Loucy (cell line): ENCODE results near the gene PIP4K2C.
"Not testable (repeated sequence)": the region's sequence is repeated elsewhere in the genome, so short reads cannot be mapped to it uniquely, and the experiment has no call there.

Experiments
- H2AFZ ChIP-seq: fragments of 200-600 bp; sonication (generic); 2 replicates; pipeline ENCODE4 v1.6.0; 2016; ENCODE audit warnings: antibody characterized with exemption, mild to moderate bottlenecking, low read length, moderate library complexity
- H3F3A ChIP-seq: fragments of 200-600 bp; 2 replicates; pipeline ENCODE4 v1.6.0; 2016; ENCODE audit warnings: antibody characterized with exemption, low read depth, mild to moderate bottlenecking
- H3K27me3 ChIP-seq: fragments of 200-600 bp; sonication (generic); 2 replicates; pipeline ENCODE4 v1.6.1; 2014; ENCODE audit warnings: low read length, mild to moderate bottlenecking; ENCODE audit not compliant: insufficient read depth, poor library complexity, severe bottlenecking
- H3K36me3 ChIP-seq: fragments of 200-600 bp; sonication (generic); 2 replicates; pipeline ENCODE4 v1.6.1; 2016; ENCODE audit warnings: low read length; ENCODE audit not compliant: insufficient read depth
- H3K4me1 ChIP-seq: fragments of 200-600 bp; sonication (generic); 2 replicates; pipeline ENCODE4 v1.5.1; 2014; ENCODE audit warnings: low read length, mild to moderate bottlenecking; ENCODE audit not compliant: insufficient read depth, poor library complexity, severe bottlenecking
- H3K4me2 ChIP-seq: fragments of 200-600 bp; sonication (generic); 2 replicates; pipeline ENCODE4 v1.6.0; 2014; ENCODE audit warnings: antibody characterized with exemption, low read length, low read depth, mild to moderate bottlenecking; ENCODE audit not compliant: poor library complexity, severe bottlenecking
- H3K4me3 ChIP-seq: fragments of 200-600 bp; sonication (generic); 2 replicates; pipeline ENCODE4 v1.5.1; 2014; ENCODE audit warnings: low read length, mild to moderate bottlenecking, mixed read lengths; ENCODE audit not compliant: poor library complexity, severe bottlenecking
- H3K79me2 ChIP-seq: fragments of 200-600 bp; sonication (generic); 2 replicates; pipeline ENCODE4 v1.6.1; 2014; ENCODE audit warnings: low read length; ENCODE audit not compliant: insufficient read depth
- H3K9ac ChIP-seq: fragments of 200-600 bp; sonication (generic); 2 replicates; pipeline ENCODE4 v1.6.0; 2014; ENCODE audit warnings: mild to moderate bottlenecking, low read depth, low read length, moderate library complexity; ENCODE audit not compliant: poor library complexity, severe bottlenecking
- H3K9me2 ChIP-seq: fragments of 200-600 bp; sonication (generic); replicated peaks from 2 replicates; pipeline ENCODE4 v1.6.1; 2016; ENCODE audit warnings: low read depth, low read length, mixed read lengths
- H3K9me3 ChIP-seq: fragments of 200-600 bp; sonication (generic); 2 replicates; pipeline ENCODE4 v1.6.1; 2014; ENCODE audit warnings: mild to moderate bottlenecking, antibody characterized with exemption, low read length, low read depth; ENCODE audit not compliant: insufficient read depth
- H4K20me1 ChIP-seq: fragments of 200-600 bp; sonication (generic); 2 replicates; pipeline ENCODE4 v1.6.0; 2014; ENCODE audit warnings: antibody characterized with exemption, low read length, mild to moderate bottlenecking; ENCODE audit not compliant: insufficient read depth, poor library complexity, severe bottlenecking
- CTCF ChIP-seq: fragments of 200-600 bp; sonication (generic); conservative IDR thresholded peaks from 2 replicates; pipeline ENCODE4 v1.5.1; 2014; ENCODE audit warnings: mild to moderate bottlenecking, antibody characterized with exemption, low read length
- EZH2phosphoT487 ChIP-seq: fragments of 200-600 bp; IDR thresholded peaks from 2 replicates; pipeline ENCODE4 v1.6.1; 2018; ENCODE audit warnings: antibody characterized with exemption, mild to moderate bottlenecking, moderate library complexity, borderline replicate concordance

The PIP4K2C gene

GRCh38 chr12:57568838-57569237, 22.2 kb upstream of the PIP4K2C start:
- no peaks in the 10 kb centered on the region for H3K9me3 ChIP-seq
- no peaks in the 10 kb centered on the region for H4K20me1 ChIP-seq
- H3K9me2 ChIP-seq, result no peaks in the 10 kb centered on the region
- no peak overlapping the region for H2AFZ ChIP-seq
- H3F3A ChIP-seq, result no peaks in the 10 kb centered on the region
- H3K4me2 ChIP-seq, result no peak overlapping the region
- TF ChIP-seq EZH2phosphoT487 (no peak), CTCF (no peak)
- H3K27me3 ChIP-seq, result no peaks in the 10 kb centered on the region
- no peaks in the 10 kb centered on the region for H3K4me1 ChIP-seq
- H3K4me3 ChIP-seq, result no peak overlapping the region
- H3K79me2 ChIP-seq, result no peaks in the 10 kb centered on the region
- no peak overlapping the region for H3K9ac ChIP-seq
- no peaks in the 10 kb centered on the region for H3K36me3 ChIP-seq

- Histone ChIP-seq H3F3A (no peaks in the 10 kb centered on the region), H3K9me3 (no peaks in the 10 kb centered on the region), H3K27me3 (no peaks in the 10 kb centered on the region), H3K4me2 (no peak overlapping the region), H4K20me1 (no peaks in the 10 kb centered on the region), H3K79me2 (no peaks in the 10 kb centered on the region), H3K9ac (no peak overlapping the region), H3K4me3 (no peak overlapping the region), H3K9me2 (no peaks in the 10 kb centered on the region), H3K4me1 (no peaks in the 10 kb centered on the region), H2AFZ (no peak overlapping the region), H3K36me3 (no peaks in the 10 kb centered on the region)
- TF ChIP-seq CTCF (no peak), EZH2phosphoT487 (no peak)
These were observed 21.1 kb upstream of the PIP4K2C start for GRCh38 chr12:57569858-57570257.

- H3K9me2 ChIP-seq, H3K4me1 ChIP-seq, H3K4me2 ChIP-seq, H3K9ac ChIP-seq, H4K20me1 ChIP-seq, H2AFZ ChIP-seq, H3K36me3 ChIP-seq, H3K79me2 ChIP-seq, H3K4me3 ChIP-seq, H3F3A ChIP-seq, H3K27me3 ChIP-seq, H3K9me3 ChIP-seq: not testable (repeated sequence)
These were observed 20.6 kb upstream of the PIP4K2C start for GRCh38 chr12:57570438-57570837.

- H3K9me2 ChIP-seq, result no peaks in the 10 kb centered on the region
- no peaks in the 10 kb centered on the region for H3F3A ChIP-seq
- no peaks in the 10 kb centered on the region for H3K9me3 ChIP-seq
- no peak overlapping the region for H3K9ac ChIP-seq
- no peaks in the 10 kb centered on the region for H3K27me3 ChIP-seq
- no peaks in the 10 kb centered on the region for H3K79me2 ChIP-seq
- no peaks in the 10 kb centered on the region for H3K4me1 ChIP-seq
- TF ChIP-seq EZH2phosphoT487 (no peak), CTCF (no peak)
- H3K4me3 ChIP-seq, result no peak overlapping the region
- no peak overlapping the region for H2AFZ ChIP-seq
- no peak overlapping the region for H3K4me2 ChIP-seq
- H3K36me3 ChIP-seq, result no peaks in the 10 kb centered on the region
- no peaks in the 10 kb centered on the region for H4K20me1 ChIP-seq
These were observed 18.8 kb upstream of the PIP4K2C start for GRCh38 chr12:57571926-57572762.
